ENCODE results near the gene WNT11.

The WNT11 gene

DNA sequence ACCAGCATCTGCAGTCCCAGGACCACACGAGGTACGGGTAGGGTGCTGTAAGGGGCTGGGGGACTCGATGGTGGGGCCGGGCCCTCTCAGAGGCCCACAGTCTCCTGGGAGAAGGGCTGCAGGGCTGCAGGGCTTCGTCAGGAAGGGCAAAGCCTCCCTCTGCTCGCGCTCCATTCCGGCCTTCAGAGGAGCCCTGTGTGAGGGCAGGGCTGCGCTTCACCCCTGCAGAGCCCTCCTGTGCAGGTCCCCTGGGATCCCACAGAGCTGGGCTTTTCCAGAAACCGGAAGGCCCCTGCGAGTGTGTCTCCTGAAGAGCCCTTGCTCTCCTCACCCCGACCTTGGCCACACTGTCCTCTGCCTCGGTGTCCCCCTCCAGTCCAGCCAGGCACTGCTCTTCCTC lies 27.2 kb downstream of the WNT11 start:
- H3K4me3 ChIP-seq (ENCODE audit: low read depth, low read length) = no peak overlapping the region
- no peaks in the 10 kb centered on the region for H3K36me3 ChIP-seq
- no peaks in the 10 kb centered on the region for H3K9me3 ChIP-seq
- DNase-seq = no peak
- no peaks in the 10 kb centered on the region for H3K27me3 ChIP-seq
- TF ChIP-seq, protein P1, sequence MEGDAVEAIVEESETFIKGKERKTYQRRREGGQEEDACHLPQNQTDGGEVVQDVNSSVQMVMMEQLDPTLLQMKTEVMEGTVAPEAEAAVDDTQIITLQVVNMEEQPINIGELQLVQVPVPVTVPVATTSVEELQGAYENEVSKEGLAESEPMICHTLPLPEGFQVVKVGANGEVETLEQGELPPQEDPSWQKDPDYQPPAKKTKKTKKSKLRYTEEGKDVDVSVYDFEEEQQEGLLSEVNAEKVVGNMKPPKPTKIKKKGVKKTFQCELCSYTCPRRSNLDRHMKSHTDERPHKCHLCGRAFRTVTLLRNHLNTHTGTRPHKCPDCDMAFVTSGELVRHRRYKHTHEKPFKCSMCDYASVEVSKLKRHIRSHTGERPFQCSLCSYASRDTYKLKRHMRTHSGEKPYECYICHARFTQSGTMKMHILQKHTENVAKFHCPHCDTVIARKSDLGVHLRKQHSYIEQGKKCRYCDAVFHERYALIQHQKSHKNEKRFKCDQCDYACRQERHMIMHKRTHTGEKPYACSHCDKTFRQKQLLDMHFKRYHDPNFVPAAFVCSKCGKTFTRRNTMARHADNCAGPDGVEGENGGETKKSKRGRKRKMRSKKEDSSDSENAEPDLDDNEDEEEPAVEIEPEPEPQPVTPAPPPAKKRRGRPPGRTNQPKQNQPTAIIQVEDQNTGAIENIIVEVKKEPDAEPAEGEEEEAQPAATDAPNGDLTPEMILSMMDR (IDR thresholded peaks at IDR 0.05; ENCODE audit: low read depth, low read length) = no peak
- H3K4me1 ChIP-seq = peaks cover 5% of the 10 kb centered on the region

DNA sequence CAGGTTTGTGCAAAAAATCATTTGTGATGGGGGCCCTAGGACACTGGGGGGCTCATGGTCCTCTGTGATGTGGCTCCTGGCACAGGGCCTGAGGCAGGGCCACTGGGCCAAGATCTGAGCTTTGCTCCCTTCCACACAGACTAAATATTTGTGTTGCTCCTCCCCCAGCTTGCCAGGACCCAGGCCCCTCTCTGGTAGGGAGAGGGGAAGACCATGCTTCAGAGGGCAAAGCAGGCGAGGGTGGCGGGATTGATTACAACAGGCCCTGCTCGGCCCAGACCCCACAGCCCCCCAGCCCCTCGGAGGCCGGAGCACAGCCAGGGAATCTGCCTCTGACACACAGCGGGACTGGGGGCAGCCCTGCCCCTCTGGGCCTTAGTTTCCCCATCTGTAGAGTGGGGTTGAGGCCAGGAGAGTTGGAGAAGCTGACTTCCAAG lies 29.0 kb downstream of the WNT11 start:
- Histone ChIP-seq H3K4me1 (peaks cover 4% of the 10 kb centered on the region; the same call in 1 of the 2 replicates), H3K36me3 (no peaks in the 10 kb centered on the region), H3K4me3 (ENCODE audit: low read depth, low read length) (no peak overlapping the region), H3K9me3 (no peaks in the 10 kb centered on the region), H3K27me3 (no peaks in the 10 kb centered on the region)
- no peak for DNase-seq
- TF ChIP-seq, protein P1 (IDR thresholded peaks at IDR 0.05; ENCODE audit: low read depth, low read length) = no peak

DNA sequence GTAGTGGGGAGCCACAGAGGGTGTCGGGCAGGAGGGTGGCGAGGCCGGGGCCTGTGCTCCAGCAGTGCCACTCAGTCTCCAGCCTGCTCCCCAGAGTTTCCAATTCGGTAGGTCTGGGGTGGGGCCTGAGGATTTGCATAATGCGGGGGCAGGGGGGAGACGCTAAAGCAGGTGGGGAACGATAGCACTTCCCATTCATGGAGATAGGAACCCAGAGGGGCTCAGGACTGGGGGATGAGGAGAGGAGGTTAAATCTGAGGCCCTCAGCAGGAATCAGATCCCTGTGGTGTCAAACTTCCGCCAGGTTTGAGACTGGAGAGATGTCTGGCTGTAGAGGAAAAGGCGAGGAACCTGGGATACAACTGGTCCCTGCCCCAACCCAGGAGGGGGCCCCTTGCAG lies 29.8 kb downstream of the WNT11 start:
- no peaks in the 10 kb centered on the region for H3K27me3 ChIP-seq
- no peaks in the 10 kb centered on the region for H3K9me3 ChIP-seq
- no peak for DNase-seq
- no peaks in the 10 kb centered on the region for H3K36me3 ChIP-seq
- TF ChIP-seq, protein P1 (IDR thresholded peaks at IDR 0.05; ENCODE audit: low read depth, low read length) = no peak
- no peak overlapping the region for H3K4me3 ChIP-seq (ENCODE audit: low read depth, low read length)
- peaks cover 4% of the 10 kb centered on the region; the same call in 1 of the 2 replicates for H3K4me1 ChIP-seq

DNA sequence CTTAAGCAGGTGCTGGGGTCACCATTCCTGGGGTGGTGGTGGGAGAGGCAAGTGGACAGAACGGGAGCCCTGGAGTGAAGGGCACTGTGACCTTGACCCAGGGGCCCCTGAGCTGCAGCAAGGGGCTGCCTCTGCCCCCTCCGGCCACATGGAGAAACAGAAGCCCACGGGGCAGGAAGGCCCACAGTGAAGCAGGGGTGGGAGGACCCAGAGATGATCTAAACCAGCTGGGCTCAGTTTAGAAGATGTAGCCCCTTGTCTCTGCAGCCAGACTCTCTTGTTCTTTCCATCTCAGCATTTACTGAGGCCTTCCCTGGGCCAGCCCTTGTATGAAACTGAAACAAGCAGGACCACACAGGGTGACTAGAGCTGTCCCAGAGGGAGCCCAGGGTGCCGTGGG lies 30.5 kb downstream of the WNT11 start:
- TF ChIP-seq, protein P1 (IDR thresholded peaks at IDR 0.05; ENCODE audit: low read depth, low read length) = no peak
- no peaks in the 10 kb centered on the region for H3K36me3 ChIP-seq
- H3K4me3 ChIP-seq (ENCODE audit: low read depth, low read length) = no peak overlapping the region
- H3K4me1 ChIP-seq = peaks cover 4% of the 10 kb centered on the region; the same call in 1 of the 2 replicates
- no peaks in the 10 kb centered on the region for H3K27me3 ChIP-seq
- no peaks in the 10 kb centered on the region for H3K9me3 ChIP-seq
- no peak for DNase-seq

DNA sequence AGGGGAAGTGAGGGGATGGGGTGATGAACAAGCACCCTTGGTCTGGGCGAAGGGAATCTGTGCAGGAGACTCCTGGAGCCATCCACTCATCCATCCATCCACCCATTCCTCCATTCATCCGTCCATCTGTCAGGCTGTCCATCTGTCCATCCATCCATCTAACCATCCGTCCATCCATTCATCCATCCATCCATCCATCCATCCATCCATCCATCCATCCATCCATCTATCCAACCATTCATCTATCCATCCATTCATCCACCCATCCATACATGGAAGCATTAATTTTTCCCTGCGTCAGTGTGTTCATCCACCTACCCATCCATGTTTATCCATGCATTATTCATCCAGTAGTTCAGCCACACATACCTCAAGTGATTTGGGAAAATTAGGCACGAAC lies 32.0 kb downstream of the WNT11 start:
- Histone ChIP-seq H3K4me1 (peaks cover 11% of the 10 kb centered on the region), H3K9me3 (no peaks in the 10 kb centered on the region), H3K36me3 (no peaks in the 10 kb centered on the region), H3K4me3 (ENCODE audit: low read depth, low read length) (no peak overlapping the region), H3K27me3 (no peaks in the 10 kb centered on the region)
- DNase-seq = no peak
- TF ChIP-seq, protein P1 (IDR thresholded peaks at IDR 0.05; ENCODE audit: low read depth, low read length) = no peak

DNA sequence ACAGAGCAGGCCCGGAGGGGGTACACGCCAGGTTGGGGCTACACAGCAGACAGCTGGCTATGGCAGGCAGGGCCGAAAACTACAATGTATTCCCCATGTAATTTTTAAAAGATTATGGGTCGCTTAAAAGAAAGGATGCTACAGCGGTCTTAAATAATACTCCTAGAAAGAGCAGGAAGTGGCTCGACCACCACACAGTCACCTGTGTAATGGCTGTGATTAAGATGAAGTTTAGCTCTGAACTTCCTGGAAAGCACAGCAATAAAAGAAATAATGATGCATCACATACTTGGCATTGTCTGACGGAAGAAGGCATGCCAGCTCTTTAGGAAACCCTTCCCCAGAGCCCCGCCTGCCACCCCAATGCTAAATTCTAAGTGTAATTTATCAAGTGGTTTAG lies 32.6 kb downstream of the WNT11 start:
- H3K27me3 ChIP-seq = no peaks in the 10 kb centered on the region
- no peaks in the 10 kb centered on the region for H3K36me3 ChIP-seq
- no peak for DNase-seq
- TF ChIP-seq, protein P1 (IDR thresholded peaks at IDR 0.05; ENCODE audit: low read depth, low read length) = no peak
- peaks cover 12% of the 10 kb centered on the region for H3K4me1 ChIP-seq
- H3K9me3 ChIP-seq = no peaks in the 10 kb centered on the region
- H3K4me3 ChIP-seq (ENCODE audit: low read depth, low read length) = no peak overlapping the region

Measured in BE2C (cell line).